ENCODE data around the gene ADAM19. TPM values are rescaled to one million over a fixed set of nuclear protein-coding genes. Genes with fewer than 3 reads are reported as not detected.

Gene ADAM19
- total and polyA plus RNA-seq, 3 experiments from 2014 or later = 4.1 to 26.8 (median 26.5) TPM

DNA sequence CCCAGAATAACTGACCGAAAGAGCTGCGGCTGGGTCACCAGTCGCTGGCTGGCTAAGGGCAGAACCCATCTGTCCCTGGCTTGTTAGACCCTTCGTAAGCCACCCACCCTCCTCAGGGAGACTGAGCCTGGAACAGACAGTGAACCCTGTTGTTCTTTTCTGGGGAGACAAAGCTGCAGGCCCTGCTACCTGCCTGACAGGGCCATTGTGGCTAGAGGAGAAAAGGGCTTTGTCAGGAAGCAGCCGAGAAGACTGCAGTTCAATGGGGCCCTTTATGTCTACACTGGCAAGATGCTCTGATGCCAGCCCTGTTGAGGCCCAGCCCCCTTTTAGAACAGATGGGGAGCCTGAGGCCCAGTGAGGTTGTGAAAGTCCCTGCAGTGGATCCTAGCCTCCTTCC lies 119.3 kb downstream of the ADAM19 start:
- H3K27me3 ChIP-seq (ENCODE audit: insufficient read depth, low read length, poor library complexity, severe bottlenecking) = peaks cover 12% of the 10 kb centered on the region
- no peaks in the 10 kb centered on the region for H3K9me3 ChIP-seq (ENCODE audit: low read length)
- Mint-ChIP-seq H3K4me1 (peaks cover 16 to 24% (median 22%) of the 10 kb centered on the region in 3 donors), H3K9me3 (no peaks in the 10 kb centered on the region), H3K27me3 (peaks cover 6 to 13% of the 10 kb centered on the region in 2 donors), H3K4me3 (no peak overlapping the region), H3K27ac (no peak overlapping the region), H3K36me3 (no peaks in the 10 kb centered on the region)
- no peak for DNase-seq
- CTCF ChIA-PET = no interaction called here
- POLR2A ChIA-PET = no interaction called here
- no peak overlapping the region for H3K27ac ChIP-seq (ENCODE audit: low read depth, low read length)
- H3K36me3 ChIP-seq (ENCODE audit: insufficient read depth, low read length) = no peaks in the 10 kb centered on the region
- no peak overlapping the region for H3K4me3 ChIP-seq (ENCODE audit: low read length)
- peaks cover 9% of the 10 kb centered on the region for H3K4me1 ChIP-seq (ENCODE audit: insufficient read depth, low read length)

DNA sequence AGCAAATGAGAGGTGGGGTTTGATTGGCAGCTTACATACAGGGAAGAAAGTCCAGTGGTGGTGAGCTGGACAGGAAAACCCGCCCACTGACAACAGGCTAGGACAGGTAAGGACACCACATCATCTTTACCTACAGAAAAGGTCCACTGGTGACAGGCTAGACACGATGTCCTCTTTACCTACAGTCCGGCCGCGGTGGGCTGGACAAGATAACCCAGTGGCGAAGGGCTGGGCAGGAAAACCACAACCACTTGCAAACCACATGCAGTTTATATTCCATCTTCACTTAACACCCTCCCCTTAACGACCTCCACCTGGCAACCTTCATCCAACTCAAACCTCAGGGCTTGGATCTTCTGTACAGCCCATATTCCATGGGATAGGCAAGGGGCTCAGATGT lies 120.5 kb downstream of the ADAM19 start:
- CTCF ChIA-PET = interaction anchor here (1.0 kb wide), 1 partner anchor 17 kb away, joined by 3 read pairs; no protein-coding TSS in a partner anchor
- H3K4me3 Mint-ChIP-seq = no peak overlapping the region
- no peak for DNase-seq
- no peaks in the 10 kb centered on the region for H3K36me3 Mint-ChIP-seq
- POLR2A ChIA-PET = no interaction called here
- Histone ChIP-seq H3K27ac (ENCODE audit: low read depth, low read length) (no peak overlapping the region), H3K4me3 (ENCODE audit: low read length) (no peak overlapping the region), H3K27me3 (ENCODE audit: insufficient read depth, low read length, poor library complexity, severe bottlenecking) (peaks cover 3% of the 10 kb centered on the region), H3K4me1 (ENCODE audit: insufficient read depth, low read length) (no peaks in the 10 kb centered on the region), H3K36me3 (ENCODE audit: insufficient read depth, low read length) (no peaks in the 10 kb centered on the region), H3K9me3 (ENCODE audit: low read length) (no peaks in the 10 kb centered on the region)
- H3K27ac Mint-ChIP-seq = no peak overlapping the region
- no peaks in the 10 kb centered on the region for H3K9me3 Mint-ChIP-seq
- peaks cover 0 to 3% of the 10 kb centered on the region in 2 donors for H3K27me3 Mint-ChIP-seq
- H3K4me1 Mint-ChIP-seq = peaks cover 8 to 15% (median 13%) of the 10 kb centered on the region in 3 donors

DNA sequence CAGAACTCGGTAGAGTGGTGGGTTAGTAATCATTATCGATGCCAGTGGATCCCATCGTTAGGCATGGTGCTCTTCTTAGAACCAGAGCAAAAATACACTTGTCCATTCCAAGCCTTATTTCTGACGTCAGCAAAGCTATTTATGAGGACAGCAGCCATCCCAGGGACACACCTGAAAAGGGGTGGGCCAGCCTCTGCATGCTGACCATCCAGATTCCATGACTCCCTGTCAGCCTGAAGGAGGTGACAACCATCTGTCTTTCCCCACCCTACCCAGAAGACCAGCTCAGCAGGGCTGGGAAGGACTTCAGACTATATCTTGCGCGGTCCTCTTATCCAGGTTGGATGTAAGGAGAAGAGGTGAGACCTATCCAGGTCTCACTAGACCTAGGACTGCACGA lies 121.3 kb downstream of the ADAM19 start:
- no peaks in the 10 kb centered on the region for H3K9me3 Mint-ChIP-seq
- no peaks in the 10 kb centered on the region for H3K36me3 Mint-ChIP-seq
- Histone ChIP-seq H3K9me3 (ENCODE audit: low read length) (no peaks in the 10 kb centered on the region), H3K4me1 (ENCODE audit: insufficient read depth, low read length) (no peaks in the 10 kb centered on the region), H3K36me3 (ENCODE audit: insufficient read depth, low read length) (no peaks in the 10 kb centered on the region), H3K27me3 (ENCODE audit: insufficient read depth, low read length, poor library complexity, severe bottlenecking) (no peaks in the 10 kb centered on the region), H3K27ac (ENCODE audit: low read depth, low read length) (no peak overlapping the region), H3K4me3 (ENCODE audit: low read length) (no peak overlapping the region)
- peaks cover 5 to 10% (median 10%) of the 10 kb centered on the region in 3 donors for H3K4me1 Mint-ChIP-seq
- POLR2A ChIA-PET = no interaction called here
- H3K4me3 Mint-ChIP-seq = no peak overlapping the region
- CTCF ChIA-PET = interaction anchor here (1.0 kb wide), 1 partner anchor 18 kb away, joined by 3 read pairs; no protein-coding TSS in a partner anchor
- H3K27me3 Mint-ChIP-seq = peaks cover 0 to 3% of the 10 kb centered on the region in 2 donors
- DNase-seq = no peak
- no peak overlapping the region for H3K27ac Mint-ChIP-seq

DNA sequence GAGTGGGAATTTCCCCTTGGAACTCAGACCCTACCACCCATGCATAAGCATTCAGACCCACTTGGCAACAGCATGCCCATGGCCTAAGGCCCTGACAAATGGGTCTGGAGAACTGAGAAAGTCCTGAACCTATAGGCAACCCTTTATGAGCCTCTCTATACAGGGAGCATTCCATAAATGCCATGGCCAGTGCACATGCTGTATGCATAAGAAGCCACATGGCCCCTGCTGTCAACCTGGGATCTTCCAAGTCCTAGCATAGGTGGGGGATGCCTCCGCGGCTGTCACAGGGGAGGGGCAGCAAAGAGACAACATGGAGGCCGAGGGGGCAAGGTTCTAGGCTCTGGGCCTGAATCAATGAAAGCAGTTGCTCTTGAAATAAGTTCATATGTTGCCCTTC lies 123.8 kb downstream of the ADAM19 start:
- no peak for DNase-seq
- H3K27me3 ChIP-seq (ENCODE audit: insufficient read depth, low read length, poor library complexity, severe bottlenecking) = no peaks in the 10 kb centered on the region
- H3K4me1 Mint-ChIP-seq = peaks cover 4 to 8% (median 5%) of the 10 kb centered on the region in 3 donors
- peaks cover 0 to 1% (median 0%) of the 10 kb centered on the region in 3 donors for H3K36me3 Mint-ChIP-seq
- H3K27ac Mint-ChIP-seq = no peak overlapping the region
- H3K4me1 ChIP-seq (ENCODE audit: insufficient read depth, low read length) = no peaks in the 10 kb centered on the region
- H3K27me3 Mint-ChIP-seq = no peaks in the 10 kb centered on the region
- no peak overlapping the region for H3K4me3 ChIP-seq (ENCODE audit: low read length)
- H3K9me3 Mint-ChIP-seq = no peaks in the 10 kb centered on the region
- H3K36me3 ChIP-seq (ENCODE audit: insufficient read depth, low read length) = no peaks in the 10 kb centered on the region
- no peaks in the 10 kb centered on the region for H3K9me3 ChIP-seq (ENCODE audit: low read length)
- H3K27ac ChIP-seq (ENCODE audit: low read depth, low read length) = no peak overlapping the region
- ChIA-PET POLR2A (no interaction called here), CTCF (no interaction called here)
- H3K4me3 Mint-ChIP-seq = no peak overlapping the region

DNA sequence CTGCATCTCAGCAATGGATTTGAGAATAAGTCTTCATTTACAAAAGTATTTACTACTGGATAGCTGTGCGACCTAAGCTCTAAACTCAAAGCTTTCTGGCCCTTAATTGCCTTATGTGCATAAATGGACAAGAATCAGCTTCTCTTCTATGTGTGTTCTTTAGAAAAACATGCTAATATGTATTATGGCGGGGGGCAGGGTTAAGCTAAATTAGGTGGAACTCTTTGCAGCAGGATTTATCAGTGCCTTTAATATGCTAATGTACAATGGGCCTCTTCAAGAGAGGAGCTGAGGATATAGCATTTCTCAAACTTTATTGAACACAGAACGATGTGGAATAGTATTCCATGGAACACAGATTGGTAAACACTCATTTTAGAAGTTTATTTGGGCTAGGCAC lies 125.6 kb downstream of the ADAM19 start:
- POLR2A ChIA-PET = no interaction called here
- CTCF ChIA-PET = interaction anchor here (0.6 kb wide), 1 partner anchor 16 kb away, joined by 3 read pairs; no protein-coding TSS in a partner anchor

DNA sequence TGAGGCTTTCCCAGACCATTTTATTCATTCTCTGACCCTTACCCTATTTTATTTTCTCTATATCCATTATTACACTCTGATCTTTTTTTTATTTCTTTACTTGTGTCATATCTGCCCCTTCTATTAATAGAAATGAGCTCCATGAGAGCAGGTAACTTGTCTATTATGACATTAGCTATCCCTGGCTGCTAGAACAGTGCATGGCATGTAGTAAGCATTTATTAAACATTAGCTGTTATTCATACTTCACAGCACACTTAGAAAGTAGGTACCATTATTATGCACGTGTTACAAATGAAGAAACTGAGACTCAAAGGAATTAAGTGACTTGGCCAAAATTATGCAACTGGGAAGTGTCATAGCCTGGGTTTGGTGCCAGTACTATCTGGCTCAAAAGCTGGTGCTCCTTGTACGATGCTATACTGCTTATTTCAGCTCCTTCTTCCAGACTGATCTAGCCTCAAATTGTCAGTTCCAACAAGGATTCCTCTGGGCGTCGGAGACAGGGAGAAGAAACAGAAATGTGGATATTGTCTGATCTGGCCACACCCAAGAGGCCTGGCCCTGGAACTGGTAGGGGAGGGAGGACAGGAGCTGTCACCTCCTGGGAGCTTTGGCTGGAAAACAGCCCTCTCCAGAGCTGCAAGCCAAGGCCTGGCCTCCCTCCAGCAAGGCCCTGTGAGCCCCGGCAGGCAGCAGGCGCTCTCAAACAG lies 126.4 kb downstream of the ADAM19 start:
- Mint-ChIP-seq H3K4me1 (no peaks in the 10 kb centered on the region), H3K4me3 (no peak overlapping the region), H3K27ac (no peak overlapping the region), H3K36me3 (peaks cover 0 to 1% (median 0%) of the 10 kb centered on the region in 3 donors), H3K27me3 (peaks cover 0 to 1% of the 10 kb centered on the region in 2 donors), H3K9me3 (no peaks in the 10 kb centered on the region)
- no peaks in the 10 kb centered on the region for H3K4me1 ChIP-seq (ENCODE audit: insufficient read depth, low read length)
- no peak overlapping the region for H3K4me3 ChIP-seq (ENCODE audit: low read length)
- no peaks in the 10 kb centered on the region for H3K27me3 ChIP-seq (ENCODE audit: insufficient read depth, low read length, poor library complexity, severe bottlenecking)
- no peaks in the 10 kb centered on the region for H3K36me3 ChIP-seq (ENCODE audit: insufficient read depth, low read length)
- ChIA-PET CTCF (no interaction called here), POLR2A (interaction anchor here (0.6 kb wide), 1 partner anchor 309 kb away, joined by 4 read pairs; no protein-coding TSS in a partner anchor)
- no peak for DNase-seq
- no peaks in the 10 kb centered on the region for H3K9me3 ChIP-seq (ENCODE audit: low read length)
- no peak overlapping the region for H3K27ac ChIP-seq (ENCODE audit: low read depth, low read length)

More for the DNA sequence above, 125.6 kb downstream of the ADAM19 start:
- no peaks in the 10 kb centered on the region for H3K27me3 Mint-ChIP-seq
- H3K4me3 ChIP-seq (ENCODE audit: low read length) = no peak overlapping the region
- H3K9me3 Mint-ChIP-seq = no peaks in the 10 kb centered on the region
- no peak overlapping the region for H3K27ac ChIP-seq (ENCODE audit: low read depth, low read length)
- no peaks in the 10 kb centered on the region for H3K27me3 ChIP-seq (ENCODE audit: insufficient read depth, low read length, poor library complexity, severe bottlenecking)
- no peak overlapping the region for H3K4me3 Mint-ChIP-seq
- H3K4me1 Mint-ChIP-seq = peaks cover under 1 to 3% (median under 1%) of the 10 kb centered on the region in 3 donors
- H3K27ac Mint-ChIP-seq = no peak overlapping the region
- no peaks in the 10 kb centered on the region for H3K9me3 ChIP-seq (ENCODE audit: low read length)
- no peak for DNase-seq
- peaks cover 0 to 1% (median 0%) of the 10 kb centered on the region in 3 donors for H3K36me3 Mint-ChIP-seq
- H3K4me1 ChIP-seq (ENCODE audit: insufficient read depth, low read length) = no peaks in the 10 kb centered on the region
- H3K36me3 ChIP-seq (ENCODE audit: insufficient read depth, low read length) = no peaks in the 10 kb centered on the region

DNA sequence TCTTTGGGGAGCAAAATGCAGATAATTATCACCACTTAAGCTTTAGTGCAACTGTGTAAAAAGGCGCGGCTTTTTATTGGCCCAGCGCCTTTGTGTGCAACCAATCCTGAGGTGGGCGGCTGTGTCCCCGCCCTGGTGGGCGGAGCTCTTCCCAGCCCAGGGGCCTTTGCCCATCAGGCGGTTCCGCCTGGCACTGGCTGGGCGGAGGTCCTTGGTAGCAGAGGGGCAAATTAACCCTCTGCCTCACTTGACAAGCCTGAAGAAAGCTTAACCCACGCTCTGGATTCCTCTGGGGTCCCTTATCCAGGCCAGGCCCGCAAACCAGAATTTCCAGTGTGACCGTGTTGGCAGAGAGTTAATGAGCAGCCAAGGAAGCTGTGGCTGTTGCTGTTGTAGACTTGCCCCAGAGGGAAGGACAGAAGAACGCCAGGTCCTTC lies 128.4 kb downstream of the ADAM19 start:
- Histone ChIP-seq H3K36me3 (ENCODE audit: insufficient read depth, low read length) (no peaks in the 10 kb centered on the region), H3K9me3 (ENCODE audit: low read length) (no peaks in the 10 kb centered on the region), H3K4me3 (ENCODE audit: low read length) (no peak overlapping the region), H3K27me3 (ENCODE audit: insufficient read depth, low read length, poor library complexity, severe bottlenecking) (no peaks in the 10 kb centered on the region), H3K4me1 (ENCODE audit: insufficient read depth, low read length) (no peaks in the 10 kb centered on the region), H3K27ac (ENCODE audit: low read depth, low read length) (no peak overlapping the region)
- no peak overlapping the region for H3K27ac Mint-ChIP-seq
- H3K4me3 Mint-ChIP-seq = no peak overlapping the region
- H3K27me3 Mint-ChIP-seq = peaks cover 0 to 1% of the 10 kb centered on the region in 2 donors
- no peak for DNase-seq
- ChIA-PET CTCF (no interaction called here), POLR2A (no interaction called here)
- H3K9me3 Mint-ChIP-seq = no peaks in the 10 kb centered on the region
- no peaks in the 10 kb centered on the region for H3K4me1 Mint-ChIP-seq
- peaks cover 0 to 1% (median 0%) of the 10 kb centered on the region in 3 donors for H3K36me3 Mint-ChIP-seq

DNA sequence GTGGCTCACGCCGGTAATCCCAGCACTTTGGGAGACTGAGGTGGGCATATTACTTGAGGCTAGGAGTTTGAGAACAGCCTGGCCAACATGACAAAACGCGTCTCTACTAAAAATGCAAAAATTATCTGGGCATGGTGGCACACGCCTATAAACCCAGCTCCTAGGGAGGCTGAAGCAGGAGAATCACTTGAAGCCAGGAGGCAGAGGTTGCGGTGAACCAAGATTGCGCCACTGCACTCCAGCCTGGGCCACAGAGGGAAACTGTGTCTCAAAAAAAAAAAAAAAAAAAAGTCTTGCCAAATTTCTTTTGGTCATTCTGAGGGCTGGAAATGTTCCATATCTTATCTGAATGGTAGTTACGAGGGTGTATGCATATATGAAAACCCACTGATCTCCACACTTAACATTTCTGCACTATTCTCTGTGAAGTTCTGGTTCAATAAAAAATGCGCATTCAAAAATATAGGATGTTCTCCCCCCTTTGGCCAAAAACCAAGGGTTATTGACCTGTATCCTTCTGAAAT lies 129.1 kb downstream of the ADAM19 start:
- DNase-seq = no peak
- CTCF ChIA-PET = no interaction called here
- no peaks in the 10 kb centered on the region for H3K9me3 Mint-ChIP-seq
- H3K9me3 ChIP-seq (ENCODE audit: low read length) = no peaks in the 10 kb centered on the region
- H3K27ac ChIP-seq (ENCODE audit: low read depth, low read length) = no peak overlapping the region
- H3K4me3 ChIP-seq (ENCODE audit: low read length) = no peak overlapping the region
- no peak overlapping the region for H3K27ac Mint-ChIP-seq
- no peaks in the 10 kb centered on the region for H3K27me3 ChIP-seq (ENCODE audit: insufficient read depth, low read length, poor library complexity, severe bottlenecking)
- H3K4me3 Mint-ChIP-seq = no peak overlapping the region
- POLR2A ChIA-PET = no interaction called here
- H3K4me1 Mint-ChIP-seq = no peaks in the 10 kb centered on the region
- peaks cover 0 to 1% (median 0%) of the 10 kb centered on the region in 3 donors for H3K36me3 Mint-ChIP-seq
- H3K4me1 ChIP-seq (ENCODE audit: insufficient read depth, low read length) = no peaks in the 10 kb centered on the region
- peaks cover 0 to 1% of the 10 kb centered on the region in 2 donors for H3K27me3 Mint-ChIP-seq
- no peaks in the 10 kb centered on the region for H3K36me3 ChIP-seq (ENCODE audit: insufficient read depth, low read length)

Measured in CD8-positive, alpha-beta memory T cell (primary cell).